OCI-LY7 (cell line): ENCODE results near the gene NBEA.

Experiments
- CTCF ChIP-seq: fragments of 200-600 bp; sonication (generic); conservative IDR thresholded peaks from 2 replicates; pipeline ENCODE4 v1.5.1; 2014; ENCODE audit warnings: mild to moderate bottlenecking, antibody characterized with exemption, low read length, moderate library complexity, mixed read lengths
- EZH2phosphoT487 ChIP-seq: fragments of 200-600 bp; sonication (generic); IDR thresholded peaks from 2 replicates; pipeline ENCODE4 v1.6.1; 2018; ENCODE audit warnings: low read depth, borderline replicate concordance, mild to moderate bottlenecking, mixed run types, antibody characterized with exemption, low read length, moderate library complexity, mixed read lengths

- TF ChIP-seq CTCF = no peak
- no peak for TF ChIP-seq EZH2phosphoT487
Observed at GRCh38 chr13:35238274-35238673, 296.2 kb downstream of the NBEA start.
